ENCODE results near the gene AADACL4. TPM values are rescaled to one million over a fixed set of nuclear protein-coding genes. Genes with fewer than 3 reads are reported as not detected.
"Not testable (repeated sequence)": the region's sequence is repeated elsewhere in the genome, so short reads cannot be mapped to it uniquely, and the experiment has no call there.

Gene AADACL4
- total RNA-seq, 1 donor from 2014 or later = 0.31 TPM

DNA sequence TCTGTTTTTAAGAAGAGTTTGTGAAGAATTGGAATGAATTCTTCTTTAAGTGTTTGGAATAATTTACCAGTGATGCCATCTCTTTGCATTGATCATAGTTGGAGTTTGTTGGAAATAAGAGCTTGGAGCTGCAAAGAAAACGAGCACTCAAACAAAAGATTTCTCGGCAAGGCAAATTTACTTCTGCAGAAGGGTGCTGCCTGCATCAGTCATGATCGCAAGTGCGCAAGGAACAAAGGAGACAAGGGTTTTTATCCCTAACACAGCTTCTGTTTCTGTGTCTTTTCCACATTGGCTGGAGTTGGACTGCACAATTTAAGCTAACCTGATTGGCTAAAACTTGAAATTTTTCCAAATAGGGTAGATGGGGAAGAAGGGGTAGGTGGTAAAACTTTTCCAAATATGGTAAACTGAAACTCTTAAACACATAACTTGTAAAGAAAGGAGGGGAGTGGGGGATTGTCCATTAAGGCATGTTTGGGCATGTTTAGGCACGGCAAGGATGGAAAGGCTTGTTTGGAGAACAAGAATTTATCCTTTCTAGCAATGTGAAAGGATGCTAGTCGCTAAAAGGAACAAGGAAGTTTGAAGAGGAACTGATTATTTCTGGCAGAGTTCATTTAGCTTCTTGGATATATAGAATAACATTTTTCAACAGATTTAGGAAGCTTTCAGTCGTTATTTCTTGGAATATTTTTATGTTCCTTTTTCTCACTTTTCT lies 3.5 kb upstream of the AADACL4 start:
- H3K4me3 Mint-ChIP-seq = no peak overlapping the region
- no peak overlapping the region for H3K27ac Mint-ChIP-seq
- H3K27me3 Mint-ChIP-seq (ENCODE audit: low read depth) = peaks cover 8% of the 10 kb centered on the region
- H3K4me1 Mint-ChIP-seq = peaks cover 7% of the 10 kb centered on the region
- peaks cover 8% of the 10 kb centered on the region for H3K36me3 Mint-ChIP-seq
- H3K9me3 Mint-ChIP-seq = peaks cover 33% of the 10 kb centered on the region
- no peak for DNase-seq (ENCODE audit: low spot score in 2 of 2, unreplicated experiment in 2 of 2)
- TF ChIP-seq CTCF (IDR thresholded peaks at IDR 0.05; ENCODE audit: unreplicated experiment) = no peak

DNA sequence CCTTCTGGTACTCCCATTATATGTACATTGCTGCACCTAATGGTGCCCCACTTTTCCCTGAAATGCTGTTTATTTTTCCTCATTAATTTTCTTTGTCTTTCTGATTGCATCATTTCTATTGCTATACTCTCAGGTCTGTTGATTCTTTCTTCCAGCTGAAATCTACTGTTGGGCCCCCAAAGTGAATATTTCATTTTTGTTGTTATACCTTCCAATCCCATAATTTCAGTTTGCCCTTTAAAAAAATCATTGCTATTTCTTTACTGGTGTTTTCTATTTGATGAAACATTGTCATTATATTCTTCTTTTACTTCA lies 3.0 kb upstream of the AADACL4 start:
- TF ChIP-seq CTCF (IDR thresholded peaks at IDR 0.05; ENCODE audit: unreplicated experiment) = no peak
- Mint-ChIP-seq H3K4me3 (no peak overlapping the region), H3K4me1 (peaks cover 7% of the 10 kb centered on the region), H3K9me3 (peaks cover 33% of the 10 kb centered on the region), H3K27me3 (ENCODE audit: low read depth) (peaks cover 8% of the 10 kb centered on the region), H3K27ac (no peak overlapping the region), H3K36me3 (peaks cover 8% of the 10 kb centered on the region)
- DNase-seq (ENCODE audit: low spot score in 2 of 2, unreplicated experiment in 2 of 2) = no peak

DNA sequence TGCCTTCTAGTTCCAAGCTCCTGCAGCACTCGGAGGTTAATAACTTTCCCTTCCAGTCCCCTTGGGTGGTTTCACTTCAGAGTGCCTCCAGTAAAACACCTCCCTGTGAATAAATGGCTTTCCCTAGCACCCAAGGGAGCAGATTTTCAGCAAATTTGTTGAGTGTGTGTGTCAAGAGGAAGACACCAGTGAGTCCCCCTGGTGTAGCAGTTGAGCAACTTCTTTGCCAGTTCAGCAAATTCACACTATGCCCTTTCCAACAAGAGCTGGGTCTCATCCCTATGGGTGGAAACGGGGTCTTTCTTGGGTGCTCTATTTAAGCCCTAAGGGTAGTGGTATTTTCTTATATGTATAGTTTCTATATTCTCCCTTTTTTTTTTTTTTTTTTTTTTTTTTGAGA lies 806 bp upstream of the AADACL4 start:
- Mint-ChIP-seq H3K4me1 (no peaks in the 10 kb centered on the region), H3K4me3 (no peak overlapping the region), H3K9me3 (peaks cover 31% of the 10 kb centered on the region), H3K27ac (no peak overlapping the region), H3K36me3 (peaks cover 8% of the 10 kb centered on the region), H3K27me3 (ENCODE audit: low read depth) (peaks cover 14% of the 10 kb centered on the region)
- no peak for TF ChIP-seq CTCF (IDR thresholded peaks at IDR 0.05; ENCODE audit: unreplicated experiment)
- DNase-seq (ENCODE audit: low spot score in 2 of 2, unreplicated experiment in 2 of 2) = no peak

DNA sequence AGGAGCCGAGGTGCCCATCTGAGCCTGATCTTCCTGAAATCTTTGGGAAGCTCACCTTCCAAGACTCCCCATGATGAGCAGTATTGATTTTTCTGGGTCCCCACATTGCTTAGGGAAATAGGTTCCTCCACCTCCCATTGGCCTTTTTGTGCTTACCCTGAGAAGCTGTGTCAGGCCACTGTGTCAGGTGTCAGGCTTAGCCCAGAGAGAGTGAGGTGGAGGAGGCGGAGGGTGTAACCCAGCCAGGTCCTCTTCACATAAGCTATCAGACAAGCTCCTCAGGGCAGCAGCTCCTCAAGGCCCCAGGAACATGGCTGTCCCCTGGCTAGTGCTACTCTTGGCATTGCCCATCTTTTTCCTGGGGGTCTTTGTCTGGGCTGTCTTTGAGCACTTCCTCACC lies 352 bp downstream of the AADACL4 start:
- Mint-ChIP-seq H3K4me3 (no peak overlapping the region), H3K36me3 (peaks cover 8% of the 10 kb centered on the region), H3K27ac (no peak overlapping the region), H3K4me1 (peaks cover 5% of the 10 kb centered on the region), H3K27me3 (ENCODE audit: low read depth) (peaks cover 14% of the 10 kb centered on the region), H3K9me3 (peaks cover 31% of the 10 kb centered on the region)
- DNase-seq (ENCODE audit: low spot score in 2 of 2, unreplicated experiment in 2 of 2) = no peak
- TF ChIP-seq CTCF (IDR thresholded peaks at IDR 0.05; ENCODE audit: unreplicated experiment) = no peak

- H3K4me3 Mint-ChIP-seq = no peak overlapping the region
- H3K27me3 Mint-ChIP-seq (ENCODE audit: low read depth) = peaks cover 14% of the 10 kb centered on the region
- H3K36me3 Mint-ChIP-seq = peaks cover 8% of the 10 kb centered on the region
- H3K9me3 Mint-ChIP-seq = peaks cover 25% of the 10 kb centered on the region
- no peak for DNase-seq (ENCODE audit: low spot score in 2 of 2, unreplicated experiment in 2 of 2)
- peaks cover 10% of the 10 kb centered on the region for H3K4me1 Mint-ChIP-seq
- TF ChIP-seq CTCF (IDR thresholded peaks at IDR 0.05; ENCODE audit: unreplicated experiment) = no peak
- H3K27ac Mint-ChIP-seq = no peak overlapping the region
These were observed 944 bp downstream of the AADACL4 start for GRCh38 chr1:12644829-12645228.

DNA sequence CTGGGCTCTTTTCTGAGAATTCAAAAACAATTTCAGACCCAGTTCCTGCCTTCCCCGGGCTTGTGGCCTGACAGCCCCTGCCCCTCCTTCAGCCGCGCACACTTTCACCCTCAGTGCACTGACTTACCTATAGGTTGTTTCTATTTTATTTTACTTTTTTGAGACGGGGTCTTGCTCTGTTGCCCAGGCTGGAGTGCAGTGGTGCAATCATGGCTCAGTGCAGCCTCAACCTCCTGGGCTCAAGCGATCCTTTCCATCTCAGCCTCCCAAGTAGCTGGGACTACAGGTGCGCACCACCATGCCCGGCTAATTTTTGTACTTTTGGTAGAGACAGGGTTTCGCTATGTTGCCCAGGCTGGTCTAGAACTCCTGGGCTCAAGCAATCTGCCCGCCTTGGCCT lies 1.5 kb downstream of the AADACL4 start:
- H3K36me3 Mint-ChIP-seq, H3K27ac Mint-ChIP-seq, H3K4me3 Mint-ChIP-seq: not testable (repeated sequence)

More for the DNA sequence above, 1.5 kb downstream of the AADACL4 start:
- Mint-ChIP-seq H3K4me1 (peaks cover 15% of the 10 kb centered on the region), H3K27me3 (ENCODE audit: low read depth) (peaks cover 14% of the 10 kb centered on the region), H3K9me3 (peaks cover 19% of the 10 kb centered on the region)
- not testable (repeated sequence) for DNase-seq (ENCODE audit: low spot score in 2 of 2, unreplicated experiment in 2 of 2)

Data from mesothelial cell of epicardium (in vitro differentiated cells).